ENCODE data around the gene PRKCB.

The PRKCB gene

GRCh38 chr16:24253192-24253591 lies 417.4 kb downstream of the PRKCB start:
- no peak overlapping the region for H3K4me3 ChIP-seq (ENCODE audit: low read depth, low read length)
- peak; percentile 65 for DNase-seq (ENCODE audit: low read depth)
- TF ChIP-seq, protein P1, sequence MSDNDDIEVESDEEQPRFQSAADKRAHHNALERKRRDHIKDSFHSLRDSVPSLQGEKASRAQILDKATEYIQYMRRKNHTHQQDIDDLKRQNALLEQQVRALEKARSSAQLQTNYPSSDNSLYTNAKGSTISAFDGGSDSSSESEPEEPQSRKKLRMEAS (IDR thresholded peaks at IDR 0.05; ENCODE audit: low read depth, low read length) = no peak
- TF ChIP-seq CTCF (IDR thresholded peaks at IDR 0.05; ENCODE audit: low read depth, low read length) = peak; percentile 67

DNA sequence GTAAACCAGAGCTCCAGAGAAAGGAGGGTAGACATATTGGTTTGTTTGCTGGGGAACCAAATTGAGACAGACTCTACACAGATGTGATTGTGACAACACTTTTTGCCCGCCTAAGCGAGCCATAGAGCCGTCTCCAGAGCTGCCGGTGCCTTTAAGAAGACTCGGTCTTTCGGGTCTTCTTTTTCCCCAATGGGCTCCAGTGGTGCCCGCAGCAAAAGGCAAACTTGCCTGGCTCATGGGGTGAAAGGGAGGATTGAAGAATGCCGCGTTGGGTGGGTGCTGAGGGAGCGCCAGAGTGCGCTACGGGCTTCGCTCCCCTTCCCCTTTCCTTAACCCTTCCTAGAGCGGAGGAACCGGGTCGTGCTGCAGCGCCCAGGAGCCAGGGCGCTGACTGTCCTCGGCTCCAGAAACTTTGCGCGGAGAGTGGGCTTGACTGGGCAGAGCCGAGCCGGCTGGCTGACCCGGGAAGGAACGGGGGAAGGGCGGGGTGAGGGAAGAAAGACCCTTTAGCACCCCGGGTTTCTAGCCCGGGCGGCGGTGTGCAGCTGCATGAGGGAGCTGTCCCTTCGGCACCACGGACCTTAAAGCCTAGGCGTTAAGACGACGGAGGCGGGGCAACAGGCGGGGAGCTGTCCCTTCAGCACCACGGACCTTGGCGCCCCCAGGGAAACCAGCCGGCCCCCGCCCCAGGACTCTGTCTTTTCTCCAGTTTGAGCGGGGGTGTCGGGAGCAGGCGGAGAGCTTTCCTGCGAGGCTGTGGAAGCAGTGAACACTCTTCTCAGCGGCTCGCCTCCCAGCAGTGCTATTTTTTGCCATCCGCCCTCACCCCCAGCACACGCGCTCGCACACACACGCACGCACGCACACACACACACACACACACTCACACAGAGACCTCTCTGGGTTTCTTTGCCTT lies 419.9 kb downstream of the PRKCB start, which contains the start of gene CACNG3:
CACNG3 (plus strand) TSS at position 880 of the 916 bp plus-strand sequence. CDS start 420 bp downstream, outside the sequence.
- peak; percentile 83 for DNase-seq (ENCODE audit: low read depth)
- H3K4me3 ChIP-seq (ENCODE audit: low read depth, low read length) = no peak within 1 kb of the TSS
- no peak for TF ChIP-seq POLR2A (IDR thresholded peaks at IDR 0.05; ENCODE audit: extremely low read depth, insufficient read length)
- TF ChIP-seq, protein P1 (IDR thresholded peaks at IDR 0.05; ENCODE audit: low read depth, low read length) = peak; percentile 79

GRCh38 chr16:24257958-24258357 lies 422.2 kb downstream of the PRKCB start:
- DNase-seq (ENCODE audit: low read depth) = no peak
- no peak overlapping the region for H3K4me3 ChIP-seq (ENCODE audit: low read depth, low read length)

DNA sequence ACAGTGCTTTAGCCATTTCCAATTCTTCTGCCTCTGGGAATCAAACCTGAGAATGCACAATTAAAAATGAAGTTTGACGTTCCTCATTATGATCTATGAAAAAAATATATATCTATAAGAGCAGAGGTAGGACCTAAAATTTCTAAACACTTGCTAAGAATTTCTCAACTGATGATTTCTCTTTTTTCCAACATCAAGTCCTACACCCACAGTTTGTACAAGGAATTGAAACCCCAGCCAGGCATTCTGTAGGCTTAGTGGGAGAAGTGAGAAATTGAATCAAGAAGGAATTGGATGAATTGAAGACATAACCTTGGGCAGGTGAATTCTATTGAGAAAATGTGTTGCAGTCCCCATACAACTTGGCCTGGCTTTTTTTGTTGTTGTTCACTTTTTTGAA lies 423.0 kb downstream of the PRKCB start:
- no peak for DNase-seq (ENCODE audit: low read depth)
- no peak overlapping the region for H3K4me3 ChIP-seq (ENCODE audit: low read depth, low read length)
- no peak for TF ChIP-seq CTCF (IDR thresholded peaks at IDR 0.05; ENCODE audit: low read depth, low read length)
- no peak for TF ChIP-seq MYC (IDR thresholded peaks at IDR 0.05; ENCODE audit: low read depth, low read length)
- TF ChIP-seq, protein P1 (IDR thresholded peaks at IDR 0.05; ENCODE audit: low read depth, low read length) = no peak
- no peak for TF ChIP-seq POLR2A (IDR thresholded peaks at IDR 0.05; ENCODE audit: extremely low read depth, insufficient read length)

More at GRCh38 chr16:24257958-24258357, 422.2 kb downstream of the PRKCB start:
- TF ChIP-seq CTCF (IDR thresholded peaks at IDR 0.05; ENCODE audit: low read depth, low read length) (no peak), POLR2A (IDR thresholded peaks at IDR 0.05; ENCODE audit: extremely low read depth, insufficient read length) (no peak), MYC (IDR thresholded peaks at IDR 0.05; ENCODE audit: low read depth, low read length) (no peak)
- TF ChIP-seq, protein P1 (IDR thresholded peaks at IDR 0.05; ENCODE audit: low read depth, low read length) = no peak

DNA sequence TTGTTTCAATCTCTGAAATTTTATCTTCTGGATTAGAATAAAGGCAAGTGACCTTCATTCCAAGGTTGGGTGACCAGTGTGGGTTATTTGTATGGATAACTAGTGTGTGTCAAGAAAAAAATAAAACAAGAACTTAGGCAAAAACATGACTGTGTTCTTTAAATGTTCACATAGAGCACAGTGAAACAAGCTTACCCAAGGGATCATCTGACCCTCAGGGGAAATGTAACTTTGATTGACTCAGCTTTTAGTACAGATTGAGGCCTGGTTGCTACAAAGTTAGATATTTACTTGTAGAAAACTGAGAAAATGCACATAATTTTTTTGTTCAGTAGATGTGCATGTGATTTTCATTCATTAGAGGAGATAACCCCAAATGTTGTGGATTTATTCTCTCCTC lies 427.0 kb downstream of the PRKCB start:
- no peak overlapping the region for H3K4me3 ChIP-seq (ENCODE audit: low read depth, low read length)
- TF ChIP-seq, protein P1 (IDR thresholded peaks at IDR 0.05; ENCODE audit: low read depth, low read length) = no peak
- TF ChIP-seq CTCF (IDR thresholded peaks at IDR 0.05; ENCODE audit: low read depth, low read length) = no peak
- no peak for TF ChIP-seq MYC (IDR thresholded peaks at IDR 0.05; ENCODE audit: low read depth, low read length)
- no peak for TF ChIP-seq POLR2A (IDR thresholded peaks at IDR 0.05; ENCODE audit: extremely low read depth, insufficient read length)
- DNase-seq (ENCODE audit: low read depth) = no peak

Data from NB4 (cell line).